Bone marrow (tissue), 2 donors: ENCODE measurements around the gene LINS1.
A peak's percentile ranks its signal among the peaks of the same experiment; 100 is the strongest.

Experiments
- DNase-seq, 2 donors: peaks; one replicate each; lab custom pipeline; 2025; lab: John Stamatoyannopoulos, UW

The LINS1 gene

GRCh38 chr15:100553468-100553867, 48.5 kb downstream of the LINS1 start:
- no peak for DNase-seq

- DNase-seq, result no peak
Measured at GRCh38 chr15:100547961-100548360, 54.0 kb downstream of the LINS1 start.

GRCh38 chr15:100544946-100545345, 57.0 kb downstream of the LINS1 start:
- DNase-seq, result no peak

- no peak for DNase-seq
Measured at GRCh38 chr15:100544338-100544841, 57.6 kb downstream of the LINS1 start.

DNA sequence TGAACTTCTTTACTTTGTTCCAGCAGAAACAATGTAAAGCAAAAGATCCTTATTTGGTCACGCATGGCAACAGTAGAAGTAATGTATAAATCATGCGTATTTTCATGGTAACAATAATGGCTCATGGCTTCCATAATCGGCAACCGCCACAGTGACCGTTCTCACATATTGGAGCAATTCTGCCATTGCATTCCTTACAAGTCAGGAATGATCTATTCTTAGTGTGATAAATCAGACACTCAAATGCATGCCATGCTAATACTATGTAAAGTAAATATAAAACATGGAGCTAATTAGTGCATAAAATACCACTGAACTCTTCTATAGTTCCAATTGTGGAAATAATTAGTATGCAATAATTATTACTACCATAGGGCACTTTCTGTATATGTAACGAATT, 59.7 kb downstream of the LINS1 start:
- DNase-seq, result no peak

DNA sequence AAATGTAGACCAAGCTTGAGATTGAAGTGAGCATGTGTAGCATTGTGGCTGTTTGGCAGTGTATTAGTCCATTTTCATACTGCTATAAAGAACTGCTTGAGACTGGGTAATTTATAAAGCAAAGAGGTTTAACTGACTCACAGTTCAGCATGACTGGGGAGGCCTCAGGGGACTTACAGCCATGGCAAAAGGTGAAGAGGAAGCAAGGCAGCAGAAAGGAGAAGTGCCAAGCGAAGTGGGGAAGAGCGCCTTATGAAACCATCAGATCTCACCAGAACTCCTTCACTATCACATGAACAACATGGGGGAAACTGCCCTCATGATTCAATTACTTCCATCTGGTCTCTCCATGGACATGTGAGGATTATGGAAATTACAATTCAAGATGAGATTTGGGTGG, 64.7 kb downstream of the LINS1 start:
- peak; percentile 16 to 29 for DNase-seq

DNA sequence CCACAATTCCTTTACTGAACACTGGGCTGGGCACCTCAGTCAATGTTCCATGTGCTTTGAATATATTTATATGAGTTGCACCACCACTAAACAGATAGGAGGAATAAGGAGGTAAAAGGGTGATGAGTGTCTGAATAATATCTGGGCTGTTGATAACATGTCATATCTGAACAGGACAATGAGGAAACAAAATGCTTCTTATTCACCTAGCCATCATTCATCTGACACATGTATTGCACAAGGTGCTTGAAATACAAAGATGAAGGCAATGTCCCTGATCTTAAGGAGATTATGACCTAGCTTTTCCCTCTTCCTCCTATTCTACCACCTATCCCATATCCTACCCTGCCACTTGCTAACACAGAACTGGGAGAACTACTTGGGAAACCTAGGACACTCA, 65.3 kb downstream of the LINS1 start:
- DNase-seq, result no peak

DNA sequence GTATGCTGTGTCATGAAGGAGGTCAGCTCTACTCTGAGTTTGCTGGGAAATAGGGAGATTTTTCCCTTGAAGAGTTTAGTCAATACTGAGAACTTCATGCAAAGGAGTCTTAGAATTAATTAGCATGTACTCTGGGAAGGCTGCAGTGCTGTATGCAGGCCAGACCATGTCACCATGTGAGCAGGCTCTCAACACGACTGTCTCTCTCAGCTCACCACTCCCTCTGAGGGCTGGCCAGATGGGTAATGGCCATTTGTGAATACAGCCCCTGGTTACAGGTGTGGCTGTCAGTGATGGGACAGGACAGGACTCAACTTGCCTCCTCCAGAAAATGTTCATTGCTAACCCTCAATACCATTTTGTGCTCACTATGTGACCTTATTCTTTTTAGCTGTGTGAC, 68.1 kb downstream of the LINS1 start:
- DNase-seq, result no peak

DNA sequence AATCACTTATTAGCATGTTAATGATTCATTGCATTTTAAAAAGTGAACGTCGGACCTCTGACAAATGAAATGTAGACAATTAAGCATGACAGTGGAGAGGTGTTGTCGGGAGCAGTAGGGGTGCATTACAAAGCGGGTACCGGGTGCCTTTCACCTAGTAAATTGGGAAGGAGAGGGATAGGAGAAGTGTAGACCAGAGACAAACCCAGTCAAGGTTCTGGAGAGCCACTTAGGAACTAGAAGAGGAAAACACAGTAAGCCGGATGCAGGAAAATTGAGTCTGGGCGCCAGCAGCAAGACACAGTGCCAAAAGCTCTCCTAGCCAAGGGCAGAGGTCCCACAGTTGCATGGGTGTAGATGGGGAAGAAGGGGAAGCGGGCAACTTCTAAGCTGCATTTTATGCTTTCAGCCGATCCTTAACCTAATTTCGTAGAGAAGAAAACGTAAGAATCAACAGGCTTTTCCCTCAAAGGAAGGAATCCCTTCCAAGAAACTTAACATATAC, 70.1 kb downstream of the LINS1 start:
- DNase-seq, result no peak

GRCh38 chr15:100531204-100531603, 70.8 kb downstream of the LINS1 start:
- no peak for DNase-seq

DNA sequence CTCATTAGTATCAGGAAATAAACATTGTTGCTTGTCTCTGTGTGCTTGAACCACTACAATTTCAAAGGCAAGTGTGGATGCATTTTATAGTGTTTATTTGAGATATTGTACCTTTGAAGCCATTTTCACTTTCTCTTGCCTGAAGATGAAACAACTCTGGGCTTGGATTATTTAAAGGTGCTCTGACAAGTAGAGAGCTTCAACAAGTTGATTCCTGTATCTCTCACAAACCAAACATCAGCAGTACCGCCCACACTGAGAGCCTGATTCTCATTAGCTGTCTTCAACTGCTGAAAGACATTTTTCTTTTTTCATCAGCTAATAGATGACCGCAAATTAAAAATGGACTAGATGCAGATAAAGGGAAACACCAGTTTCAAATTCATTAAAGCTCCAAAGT, 72.4 kb downstream of the LINS1 start:
- DNase-seq, result no peak

DNA sequence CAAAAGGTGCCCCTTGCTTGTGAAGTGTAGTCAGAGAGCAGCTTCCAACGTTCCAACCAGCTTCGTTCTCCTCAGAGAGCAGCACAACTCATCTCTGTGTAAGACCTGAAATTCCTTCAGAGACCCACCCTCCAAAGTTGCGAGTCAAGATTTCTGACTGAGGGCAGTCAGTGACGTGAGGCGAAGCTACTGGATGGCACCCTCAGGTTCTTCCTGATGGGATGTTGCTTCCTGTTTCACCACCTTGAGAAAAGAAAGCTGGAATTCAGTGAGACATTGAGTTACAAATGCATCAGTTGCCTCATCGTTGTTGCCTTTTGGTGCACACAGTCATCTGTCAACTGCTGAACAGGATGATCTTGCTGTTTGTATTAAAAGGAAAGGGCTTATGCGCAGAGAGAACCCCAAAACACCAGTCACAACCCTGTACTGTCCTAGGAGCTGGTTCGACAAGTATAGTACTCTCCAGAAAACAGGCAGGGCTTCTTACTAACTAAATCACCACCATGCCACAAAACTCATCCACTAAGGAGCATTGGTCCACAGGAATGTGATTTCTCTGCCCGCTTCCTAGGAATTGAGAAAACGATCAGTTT, 73.1 kb downstream of the LINS1 start, which contains the start of gene CERS3:
TSS of gene CERS3 (minus strand) at position 118 of the 596 bp plus-strand sequence. CDS start 27,101 bp downstream, outside the sequence.
- DNase-seq, result no peak

GRCh38 chr15:100526027-100526481, 75.9 kb downstream of the LINS1 start:
- no peak for DNase-seq

DNA sequence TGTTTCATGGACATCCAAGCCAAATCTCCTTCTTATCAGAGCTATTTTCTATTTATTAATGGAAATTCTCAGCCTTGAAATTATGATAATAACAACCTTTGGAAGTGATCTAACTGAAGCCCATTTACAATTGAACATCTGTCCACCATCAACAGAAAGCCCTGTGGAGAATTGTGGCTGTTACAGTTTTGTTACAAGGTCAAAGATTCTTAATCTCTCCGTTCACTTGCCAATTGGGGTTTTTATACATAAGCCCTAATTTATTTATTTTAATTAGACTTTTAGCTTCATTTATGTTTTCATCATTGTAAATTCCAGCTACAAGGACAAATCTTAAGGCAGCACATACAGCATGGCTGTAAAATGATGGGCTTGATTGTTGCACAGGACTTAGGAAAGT, 76.5 kb downstream of the LINS1 start:
- DNase-seq, result no peak

GRCh38 chr15:100524326-100524725, 77.7 kb downstream of the LINS1 start:
- no peak for DNase-seq

DNA sequence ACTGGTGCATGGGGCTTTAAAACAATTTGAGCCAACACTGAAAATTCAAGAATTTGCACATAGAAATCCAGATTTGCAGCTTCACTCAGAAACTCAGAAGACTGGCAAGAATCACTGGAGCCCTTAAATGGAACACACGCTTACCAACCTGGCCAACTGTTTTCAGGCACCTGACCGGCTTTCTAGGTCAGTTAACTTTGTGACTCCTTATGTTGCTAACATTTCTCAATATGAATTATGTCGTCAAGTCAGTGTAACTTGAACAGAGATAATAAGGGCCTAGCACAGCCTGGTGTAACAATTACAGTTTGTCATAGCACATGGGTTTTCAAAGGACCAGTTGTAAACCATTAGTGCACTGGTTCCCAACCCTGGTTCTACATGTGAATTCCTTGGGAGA, 80.1 kb downstream of the LINS1 start:
- DNase-seq, result no peak

GRCh38 chr15:100520132-100520921, 81.7 kb downstream of the LINS1 start:
- DNase-seq, result no peak

GRCh38 chr15:100517846-100518245, 84.1 kb downstream of the LINS1 start:
- DNase-seq, result no peak
